Right renal pelvis (tissue), 4 donors: ENCODE data around the gene RRAGB. TPM values are rescaled to one million over a fixed set of nuclear protein-coding genes. Genes with fewer than 3 reads are reported as not detected.
"Not testable (repeated sequence)": the region's sequence is repeated elsewhere in the genome, so short reads cannot be mapped to it uniquely, and the experiment has no call there.

Source experiments
- DNase-seq, 4 donors: peaks; one replicate each; pipeline ENCODE4 v3.0.0-alpha.2; 2013; ENCODE audit warnings: low read depth in 4 of 4, low spot score in 3 of 4, missing footprints in 1 of 4
- polyA plus RNA-seq, 4 donors: library from polyadenylated mRNA; unstranded; fragments of 120-200 nt; gene quantifications; one replicate each; pipeline ENCODE4 v1.2.1, GENCODE V29; 2013; ENCODE audit not compliant: insufficient read length in 4 of 4

Gene RRAGB
- 10 to 100 TPM; 37.5 to 47.0 (median 42.0) TPM for polyA plus RNA-seq

GRCh38 chrX:55717521-55718497, at the start of gene RRAGB:
RRAGB (plus strand) TSS chrX:55717749; CDS start chrX:55718328, 579 bp downstream.
- DNase-seq = peak; percentile 71 to 86 (median 82)

- DNase-seq = no peak
These were observed 49.5 kb upstream of the RRAGB start for GRCh38 chrX:55668084-55668483.

- DNase-seq = not testable (repeated sequence)
These were observed 29.0 kb upstream of the RRAGB start for GRCh38 chrX:55688579-55688978.

GRCh38 chrX:55695227-55696018, 22.1 kb upstream of the RRAGB start:
- DNase-seq = no peak

- DNase-seq = no peak
These were observed 20.2 kb upstream of the RRAGB start for GRCh38 chrX:55697381-55697780.

- no peak for DNase-seq
These were observed 14.9 kb upstream of the RRAGB start for GRCh38 chrX:55702671-55703070.

- DNase-seq = not testable (repeated sequence)
These were observed 14.1 kb upstream of the RRAGB start for GRCh38 chrX:55703436-55703835.

- not testable (repeated sequence) for DNase-seq
These were observed 12.5 kb upstream of the RRAGB start for GRCh38 chrX:55705066-55705465.

GRCh38 chrX:55709735-55710134, 7.8 kb upstream of the RRAGB start:
- no peak for DNase-seq

GRCh38 chrX:55710701-55711100, 6.8 kb upstream of the RRAGB start:
- DNase-seq = no peak

GRCh38 chrX:55713631-55714030, 3.9 kb upstream of the RRAGB start:
- DNase-seq = no peak

GRCh38 chrX:55714161-55714560, 3.4 kb upstream of the RRAGB start:
- no peak for DNase-seq

- DNase-seq = no peak
These were observed 1.7 kb upstream of the RRAGB start for GRCh38 chrX:55715847-55716246.

- no peak for DNase-seq
These were observed 612 bp upstream of the RRAGB start for GRCh38 chrX:55716937-55717336.

GRCh38 chrX:55731826-55732225, 14.3 kb downstream of the RRAGB start:
- DNase-seq = no peak

- no peak for DNase-seq
These were observed 21.4 kb downstream of the RRAGB start for GRCh38 chrX:55738969-55739368.

- no peak for DNase-seq
These were observed 25.1 kb downstream of the RRAGB start for GRCh38 chrX:55742649-55743048.

- DNase-seq = not testable (repeated sequence)
These were observed 30.9 kb downstream of the RRAGB start for GRCh38 chrX:55748463-55748862.

GRCh38 chrX:55750256-55750655, 32.7 kb downstream of the RRAGB start:
- no peak for DNase-seq

GRCh38 chrX:55754861-55755294, 37.3 kb downstream of the RRAGB start:
- DNase-seq = no peak

GRCh38 chrX:55758033-55758432, 40.5 kb downstream of the RRAGB start:
- no peak for DNase-seq
